CD14-positive monocyte (primary cell): ENCODE measurements around the gene NFRKB. TPM values are rescaled to one million over a fixed set of nuclear protein-coding genes. Genes with fewer than 3 reads are reported as not detected.

Experiments
- DNase-seq, 3 donors: peaks; one replicate each; pipeline ENCODE4 v3.0.0-alpha.2; 2011 to 2022
- H2AFZ ChIP-seq: 2 replicates; pipeline ENCODE4 v1.6.0; 2012; ENCODE audit warnings: mild to moderate bottlenecking, low read depth, low read length, inconsistent platforms; ENCODE audit not compliant: insufficient read depth, poor library complexity, severe bottlenecking
- H3K27ac ChIP-seq, 2 donors: 1 replicate in 1 of 2; 2 replicates in 1 of 2; pipeline ENCODE4 v1.5.1; 2012 to 2013; ENCODE audit warnings: low read length in 2 of 2, control low read depth in 1 of 2, inconsistent platforms in 1 of 2, low read depth in 1 of 2, mild to moderate bottlenecking in 1 of 2
- H3K27me3 ChIP-seq, 2 donors: one replicate each; pipeline versions ENCODE4 v1.6.0 to v1.6.1; 2011 to 2013; ENCODE audit warnings: low read length in 2 of 2; ENCODE audit not compliant: control insufficient read depth in 2 of 2, insufficient read depth in 2 of 2
- H3K36me3 ChIP-seq, 2 donors: replicated peaks in 1 of 2; 1 replicate in 1 of 2; 2 replicates in 1 of 2; pipeline versions ENCODE4 v1.5.1 to v1.6.1; 2012 to 2013; ENCODE audit warnings: low read length in 2 of 2, control low read depth in 1 of 2, inconsistent platforms in 1 of 2, mild to moderate bottlenecking in 1 of 2; ENCODE audit not compliant: insufficient read depth in 2 of 2, control insufficient read depth in 1 of 2
- H3K4me1 ChIP-seq, 2 donors: 1 replicate in 1 of 2; 2 replicates in 1 of 2; pipeline versions ENCODE4 v1.5.1 to v1.6.1; 2012 to 2013; ENCODE audit warnings: low read length in 2 of 2, control low read depth in 1 of 2, inconsistent platforms in 1 of 2, mild to moderate bottlenecking in 1 of 2, moderate library complexity in 1 of 2; ENCODE audit not compliant: insufficient read depth in 2 of 2, control insufficient read depth in 1 of 2
- H3K4me2 ChIP-seq: replicated peaks from 2 replicates; pipeline ENCODE3; 2012; ENCODE audit warnings: low read length, moderate library complexity, mild to moderate bottlenecking; ENCODE audit not compliant: poor library complexity, severe bottlenecking; ENCODE audit errors: extremely low read depth
- H3K4me3 ChIP-seq, 3 experiments: fragments of 200-600 bp in 1 of 3; sonication (generic) in 1 of 3; replicated peaks in 1 of 3; 1 replicate in 2 of 3; 2 replicates in 1 of 3; pipeline ENCODE4 v1.5.1; 2011 to 2013; ENCODE audit warnings: low read length in 3 of 3, mild to moderate bottlenecking in 3 of 3, control low read depth in 2 of 3, low read depth in 2 of 3, inconsistent platforms in 1 of 3, moderate library complexity in 1 of 3
- H3K79me2 ChIP-seq: 2 replicates; pipeline ENCODE4 v1.6.0; 2012; ENCODE audit warnings: mild to moderate bottlenecking, control low read depth, inconsistent platforms, low read length, moderate library complexity; ENCODE audit not compliant: insufficient read depth
- H3K9ac ChIP-seq: 2 replicates; pipeline ENCODE4 v1.6.0; 2017; ENCODE audit warnings: low read length, mild to moderate bottlenecking; ENCODE audit not compliant: insufficient read depth, poor library complexity, severe bottlenecking
- H3K9me3 ChIP-seq, 2 donors: replicated peaks in 1 of 2; 1 replicate in 1 of 2; 2 replicates in 1 of 2; pipeline versions ENCODE4 v1.5.1 to v1.6.1; 2012 to 2013; ENCODE audit warnings: low read length in 2 of 2, control low read depth in 1 of 2; ENCODE audit not compliant: control insufficient read depth in 1 of 2, insufficient read depth in 1 of 2
- H4K20me1 ChIP-seq: 2 replicates; pipeline ENCODE4 v1.6.0; 2012; ENCODE audit warnings: mild to moderate bottlenecking, low read length, control low read depth, moderate library complexity; ENCODE audit not compliant: insufficient read depth
- H3K27ac Mint-ChIP-seq, 7 donors: one replicate each; pipeline ENCODE4 v1.8.0; 2020; ENCODE audit warnings: mild to moderate bottlenecking in 7 of 7, mixed read lengths in 7 of 7, moderate library complexity in 6 of 7, inconsistent platforms in 2 of 7
- H3K27me3 Mint-ChIP-seq, 3 donors: one replicate each; pipeline ENCODE4 v1.8.0; 2021 to 2022; ENCODE audit warnings: low read depth in 3 of 3, mild to moderate bottlenecking in 3 of 3, mixed read lengths in 3 of 3, moderate library complexity in 3 of 3, inconsistent platforms in 1 of 3
- H3K36me3 Mint-ChIP-seq, 2 donors: one replicate each; pipeline ENCODE4 v1.8.0; 2020; ENCODE audit warnings: mixed read lengths in 2 of 2, inconsistent platforms in 1 of 2, mild to moderate bottlenecking in 1 of 2
- H3K4me1 Mint-ChIP-seq: one replicate; pipeline ENCODE4 v1.8.0; 2020; ENCODE audit warnings: mild to moderate bottlenecking, mixed read lengths
- H3K4me3 Mint-ChIP-seq, 2 donors: one replicate each; pipeline ENCODE4 v1.8.0; 2020; ENCODE audit warnings: mild to moderate bottlenecking in 2 of 2, mixed read lengths in 2 of 2, moderate library complexity in 1 of 2
- H3K9me3 Mint-ChIP-seq, 7 donors: one replicate each; pipeline ENCODE4 v1.8.0; 2020 to 2022; ENCODE audit warnings: mixed read lengths in 7 of 7, mild to moderate bottlenecking in 6 of 7, moderate library complexity in 6 of 7, inconsistent platforms in 2 of 7
- WGBS: methylation state at CpG from one replicate; pipeline ENCODE4 v1.1.5; 2013; ENCODE audit warnings: missing lambda C conversion rate; ENCODE audit not compliant: insufficient coverage; 5-methylcytosine and 5-hydroxymethylcytosine counted together
- intact Hi-C, 2 donors: fragments of 100-400 bp; cut with micrococcal nuclease; formaldehyde crosslinking; loops; one replicate each; pipeline versions ENCODE4 v1.15.0 to v1.15.1; 2023
- polyA plus RNA-seq, 3 donors: library from polyadenylated mRNA; depleted of rRNA in 1 of 3; unstranded in 2 of 3; stranded (reverse) in 1 of 3; fragments of 300-500 nt in 2 of 3; fragments of >200 nt in 1 of 3; fragmentation: Illumina TruSeq in 2 of 3; gene quantifications; 1 replicate in 2 of 3; 2 replicates in 1 of 3; pipeline ENCODE4 v1.2.3, GENCODE V29; 2012 to 2021
- TF ChIP-seq, protein P1 (sequence below): fragments of 200-600 bp; IDR thresholded peaks from one replicate; pipeline ENCODE4 v1.8.0; 2022; ENCODE audit warnings: antibody characterized with exemption, mild to moderate bottlenecking

NFRKB gene
- polyA plus RNA-seq, 3 donors, result 5.8 to 25.6 (median 9.1) TPM

DNA sequence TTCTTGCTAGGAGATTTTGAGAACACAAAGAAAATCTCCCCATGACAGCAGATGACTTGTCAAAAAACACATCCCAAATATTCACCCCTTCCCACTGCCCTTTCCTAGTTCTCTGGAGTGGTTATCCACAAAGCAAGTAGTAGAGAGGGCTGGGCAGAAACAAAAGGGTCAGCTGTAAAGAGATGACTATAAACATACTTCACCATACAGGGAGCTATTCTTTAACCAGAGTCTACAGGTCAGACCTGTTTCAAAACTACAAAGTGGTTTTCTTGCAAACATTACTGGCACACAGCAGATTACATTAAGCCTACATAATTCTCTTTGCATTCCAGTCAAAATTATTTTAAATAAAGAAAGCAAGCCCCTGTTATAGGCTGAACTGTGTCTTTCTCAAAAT, 47.7 kb upstream of the NFRKB start:
- Histone ChIP-seq H3K4me1 (peaks cover 13 to 17% of the 10 kb centered on the region in 2 donors), H3K4me3 (no peak overlapping the region), H3K9ac (no peak overlapping the region), H2AFZ (no peak overlapping the region), H3K27ac (no peak overlapping the region), H3K9me3 (no peaks in the 10 kb centered on the region), H4K20me1 (no peaks in the 10 kb centered on the region), H3K36me3 (peaks cover 9 to 34% of the 10 kb centered on the region in 2 donors), H3K79me2 (no peaks in the 10 kb centered on the region), H3K27me3 (no peaks in the 10 kb centered on the region), H3K4me2 (no peak overlapping the region)
- Mint-ChIP-seq H3K27ac (no peak overlapping the region), H3K4me3 (no peak overlapping the region), H3K9me3 (no peaks in the 10 kb centered on the region), H3K36me3 (peaks cover 56 to 57% of the 10 kb centered on the region in 2 donors), H3K27me3 (no peaks in the 10 kb centered on the region), H3K4me1 (peaks cover 19% of the 10 kb centered on the region)
- TF ChIP-seq, protein P1, sequence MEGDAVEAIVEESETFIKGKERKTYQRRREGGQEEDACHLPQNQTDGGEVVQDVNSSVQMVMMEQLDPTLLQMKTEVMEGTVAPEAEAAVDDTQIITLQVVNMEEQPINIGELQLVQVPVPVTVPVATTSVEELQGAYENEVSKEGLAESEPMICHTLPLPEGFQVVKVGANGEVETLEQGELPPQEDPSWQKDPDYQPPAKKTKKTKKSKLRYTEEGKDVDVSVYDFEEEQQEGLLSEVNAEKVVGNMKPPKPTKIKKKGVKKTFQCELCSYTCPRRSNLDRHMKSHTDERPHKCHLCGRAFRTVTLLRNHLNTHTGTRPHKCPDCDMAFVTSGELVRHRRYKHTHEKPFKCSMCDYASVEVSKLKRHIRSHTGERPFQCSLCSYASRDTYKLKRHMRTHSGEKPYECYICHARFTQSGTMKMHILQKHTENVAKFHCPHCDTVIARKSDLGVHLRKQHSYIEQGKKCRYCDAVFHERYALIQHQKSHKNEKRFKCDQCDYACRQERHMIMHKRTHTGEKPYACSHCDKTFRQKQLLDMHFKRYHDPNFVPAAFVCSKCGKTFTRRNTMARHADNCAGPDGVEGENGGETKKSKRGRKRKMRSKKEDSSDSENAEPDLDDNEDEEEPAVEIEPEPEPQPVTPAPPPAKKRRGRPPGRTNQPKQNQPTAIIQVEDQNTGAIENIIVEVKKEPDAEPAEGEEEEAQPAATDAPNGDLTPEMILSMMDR, result no peak
- DNase-seq, result no peak
- intact Hi-C loops, result loop anchor here in 1 of 2 donors (10.0 kb wide), 1 partner anchor 52 kb away; no protein-coding TSS in a partner anchor

DNA sequence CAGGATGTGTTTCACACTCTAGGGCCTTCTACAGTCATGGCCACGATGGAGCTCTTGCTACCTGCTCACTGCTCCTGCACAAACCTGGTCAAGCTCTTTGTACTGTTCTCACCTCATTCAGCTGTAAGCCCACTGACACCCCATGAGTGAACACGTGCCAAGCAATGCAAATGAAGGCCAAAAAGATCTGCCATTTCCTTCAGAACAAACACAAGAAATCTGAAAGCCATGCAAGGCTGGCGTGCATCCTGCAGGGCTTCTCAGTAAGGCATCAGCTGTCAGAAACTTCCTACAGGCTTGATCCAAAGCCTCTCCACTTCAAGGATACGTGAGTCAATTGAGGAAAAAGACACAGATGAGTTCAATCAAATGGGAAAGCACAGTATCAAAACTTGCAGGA, 44.1 kb upstream of the NFRKB start:
- Mint-ChIP-seq H3K27ac (no peak overlapping the region), H3K9me3 (no peaks in the 10 kb centered on the region), H3K36me3 (peaks cover 57 to 62% of the 10 kb centered on the region in 2 donors), H3K27me3 (no peaks in the 10 kb centered on the region), H3K4me3 (no peak overlapping the region), H3K4me1 (no peaks in the 10 kb centered on the region)
- Histone ChIP-seq H2AFZ (no peak overlapping the region), H3K27me3 (no peaks in the 10 kb centered on the region), H3K4me2 (no peak overlapping the region), H3K36me3 (peaks cover 15 to 40% of the 10 kb centered on the region in 2 donors), H3K4me3 (no peak overlapping the region), H3K79me2 (no peaks in the 10 kb centered on the region), H4K20me1 (no peaks in the 10 kb centered on the region), H3K9me3 (no peaks in the 10 kb centered on the region), H3K4me1 (no peaks in the 10 kb centered on the region), H3K9ac (no peak overlapping the region), H3K27ac (no peak overlapping the region)
- no peak for DNase-seq
- 94% methylated on average over 4 of the region's 4 CpGs for WGBS
- TF ChIP-seq, protein P1, result no peak
- intact Hi-C loops, result no loop called here
